Stimulated activated CD8-positive, alpha-beta memory T cell treated with anti-CD3 and anti-CD28 coated beads, Interleukin-15, amount 100 ng/mL, for 48 hours (primary cell): ENCODE results near the gene CRTC3.
"Not testable (repeated sequence)": the region's sequence is repeated elsewhere in the genome, so short reads cannot be mapped to it uniquely, and the experiment has no call there.

Experiments
- DNase-seq, 2 donors: peaks; one replicate each; pipeline ENCODE4 v3.0.0-alpha.2; 2020; ENCODE audit warnings: low read depth in 2 of 2

CRTC3 gene

DNA sequence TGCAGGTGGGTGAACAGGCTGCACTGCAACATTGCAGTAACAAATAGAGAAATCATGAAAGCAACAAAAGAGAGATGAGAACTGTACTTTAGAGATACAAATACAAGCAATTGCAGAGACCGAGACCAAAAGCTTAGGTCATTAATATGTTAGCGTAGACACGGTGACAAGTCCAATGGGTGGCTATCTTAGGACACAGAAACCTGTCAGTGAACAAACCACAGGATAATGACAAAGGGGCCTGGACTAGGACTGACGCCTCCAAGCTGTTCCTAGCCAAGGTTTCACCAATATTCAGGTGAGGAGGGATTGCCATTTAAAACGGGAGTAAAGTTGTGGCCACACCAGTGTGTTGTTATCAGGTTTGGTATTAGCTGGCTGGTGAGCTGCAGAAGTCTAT lies 145.7 kb downstream of the CRTC3 start:
- DNase-seq = no peak

DNA sequence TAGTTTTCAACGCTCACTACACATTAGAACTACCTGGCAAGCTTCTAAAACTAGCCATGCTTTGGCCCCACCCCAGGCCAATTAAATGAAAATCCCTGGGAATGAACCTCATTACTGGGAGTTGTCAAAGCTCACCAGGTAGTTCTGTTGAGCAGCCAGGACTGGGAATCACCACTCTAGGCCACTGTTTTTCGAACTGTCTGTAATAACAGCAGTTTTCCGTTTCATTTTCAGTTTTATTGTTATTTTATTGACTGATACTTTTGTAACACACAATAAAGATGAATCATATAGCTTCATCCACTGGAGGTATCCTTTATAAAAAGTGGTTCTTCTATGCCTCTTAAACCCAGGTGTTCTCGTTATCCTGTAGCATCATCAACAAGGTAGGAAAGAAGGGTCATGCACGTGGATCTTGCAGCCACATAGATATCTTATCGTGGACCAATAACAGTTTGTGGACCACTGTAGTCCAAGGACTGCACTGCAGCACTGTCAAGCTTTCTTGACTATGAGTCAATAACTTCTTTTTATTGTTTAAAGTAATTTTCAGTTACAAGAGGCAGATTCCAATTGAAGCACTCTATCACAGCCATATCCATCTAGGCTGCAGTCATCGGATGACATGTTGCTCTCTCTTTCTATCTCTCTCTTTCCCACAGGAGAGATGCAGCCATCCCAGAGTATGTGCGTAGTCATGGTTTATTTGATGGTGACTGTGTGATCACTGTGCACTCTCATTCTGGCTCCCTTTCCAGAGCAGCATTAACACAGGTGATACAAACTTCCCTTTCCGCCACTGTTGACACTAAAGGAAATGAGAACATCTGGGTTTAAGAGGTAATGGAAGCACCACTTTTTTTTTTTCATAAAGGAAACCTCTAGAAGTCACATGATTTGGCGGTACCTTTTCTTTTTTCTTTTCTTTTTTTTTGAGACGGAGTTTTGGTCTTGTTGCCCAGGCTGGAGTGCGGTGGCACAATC lies 148.4 kb downstream of the CRTC3 start:
- no peak for DNase-seq

DNA sequence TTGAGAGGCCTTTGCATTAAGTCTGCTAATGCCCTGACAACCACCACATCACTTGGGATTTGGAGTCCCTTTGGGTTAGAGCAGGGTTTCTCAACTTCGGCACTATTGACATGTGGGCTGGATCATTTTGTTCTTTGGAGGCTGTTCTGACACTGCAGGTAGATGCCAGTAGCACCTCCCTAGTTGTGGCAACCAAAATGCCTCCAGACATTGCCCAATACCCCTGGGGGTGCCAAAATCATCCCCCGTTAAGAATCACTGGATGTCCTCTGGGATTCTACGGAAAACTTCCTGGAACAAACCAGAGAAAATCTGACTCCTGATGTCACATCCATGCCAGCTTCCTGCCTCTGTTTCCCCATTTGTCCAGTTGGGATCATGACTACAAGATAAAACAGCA lies 150.2 kb downstream of the CRTC3 start:
- DNase-seq = no peak

DNA sequence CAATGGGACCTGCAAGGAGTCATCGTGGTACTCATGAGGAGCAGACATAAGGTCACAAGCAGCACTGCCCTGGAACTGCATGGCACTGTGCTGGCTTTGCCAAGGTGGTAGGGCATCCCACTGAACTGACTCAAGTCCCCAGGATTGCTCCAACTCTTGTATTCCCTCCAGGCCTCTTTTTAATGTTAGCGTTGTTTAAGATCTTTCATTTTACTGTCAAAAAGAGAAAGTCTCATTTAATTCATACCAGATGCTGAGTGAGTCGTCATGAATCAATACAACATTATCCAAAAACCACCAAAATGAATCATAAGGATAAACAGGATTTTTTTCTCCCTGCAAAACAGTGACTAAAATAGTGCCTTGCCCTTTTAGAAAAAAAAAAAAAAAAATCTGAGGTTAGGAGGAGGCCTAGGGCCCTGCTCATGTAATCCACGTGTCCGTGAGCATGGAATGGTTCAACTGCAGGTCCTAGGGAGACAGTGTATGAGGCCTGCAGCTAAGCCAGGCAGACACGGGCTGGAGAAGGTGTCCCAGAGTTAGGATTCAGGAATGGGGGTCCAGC lies 150.7 kb downstream of the CRTC3 start:
- no peak for DNase-seq

DNA sequence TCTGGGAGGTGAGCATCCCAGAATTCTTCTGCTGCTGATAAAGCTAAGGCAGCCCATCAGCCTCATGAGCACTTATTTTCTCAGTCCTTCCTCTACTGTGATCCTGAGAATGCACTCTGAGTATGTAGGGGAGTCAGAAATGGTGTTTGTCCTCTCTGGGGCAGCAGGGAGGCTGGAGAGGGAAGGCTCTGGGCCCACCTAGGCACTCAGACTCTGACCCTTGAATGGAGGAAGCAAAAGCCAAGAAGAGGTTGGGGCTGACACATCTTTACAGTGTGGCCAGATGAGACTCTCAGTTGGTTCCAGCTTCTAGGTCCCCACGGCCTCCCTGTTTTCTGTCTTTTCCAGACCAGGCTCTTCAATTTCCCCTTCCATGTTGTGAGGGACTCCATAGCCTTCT lies 151.3 kb downstream of the CRTC3 start:
- no peak for DNase-seq

DNA sequence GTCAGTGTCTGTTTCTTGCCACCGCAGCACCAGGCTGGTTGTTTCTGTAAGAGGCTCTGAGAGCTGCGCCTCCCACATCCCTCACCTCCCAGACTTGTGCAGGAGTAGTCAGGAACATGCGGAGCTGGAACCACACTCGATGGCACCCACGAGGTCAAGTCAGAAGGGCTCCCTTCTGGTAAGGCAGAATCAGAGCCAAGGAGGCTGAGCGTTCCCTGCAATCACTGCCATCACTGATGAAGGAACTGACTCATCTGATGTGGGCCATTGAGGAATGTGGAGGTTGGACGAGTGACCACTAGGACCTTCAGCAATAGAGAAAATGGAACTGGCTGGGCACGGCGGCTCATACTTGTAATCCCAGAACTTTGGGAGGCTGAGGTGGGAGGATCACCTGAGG lies 151.8 kb downstream of the CRTC3 start:
- DNase-seq = no peak

DNA sequence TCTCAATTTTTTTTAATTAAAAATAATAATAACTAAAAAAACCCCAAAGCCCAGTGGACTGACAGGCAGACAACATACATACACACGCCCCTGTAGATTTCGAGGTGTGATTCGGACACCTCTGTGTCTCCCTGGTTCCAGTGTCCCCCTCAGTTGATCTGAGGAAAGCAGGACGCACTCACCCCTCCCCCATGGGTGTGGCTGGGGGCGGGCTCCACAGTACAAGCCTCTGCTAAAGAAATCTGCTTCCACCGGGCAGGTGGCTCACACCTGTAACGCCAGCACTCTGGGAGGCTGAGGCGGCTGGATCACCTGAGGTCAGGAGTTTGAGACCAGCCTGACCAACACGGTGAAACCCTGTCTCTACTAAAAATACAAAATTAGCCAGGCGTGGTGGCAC lies 153.6 kb downstream of the CRTC3 start:
- DNase-seq = no peak

DNA sequence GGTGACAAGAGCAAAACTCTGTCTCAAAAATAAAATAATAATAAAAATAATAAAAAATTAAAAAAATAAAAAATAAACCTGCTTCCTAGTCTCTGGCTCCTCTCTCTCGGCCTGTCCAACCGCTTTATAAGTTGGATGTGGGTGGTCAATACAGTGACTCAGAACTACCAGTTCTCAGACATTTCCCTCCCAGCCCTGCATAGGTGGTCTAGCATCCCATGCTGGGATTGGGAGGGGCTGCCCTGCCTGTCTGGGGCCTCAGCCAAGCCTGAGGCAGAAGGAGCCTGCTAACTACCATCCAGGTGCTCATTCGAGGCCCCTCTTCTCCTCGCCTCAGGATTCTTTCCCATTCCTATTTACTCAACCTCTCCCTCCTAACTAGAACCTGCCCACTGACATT lies 154.2 kb downstream of the CRTC3 start:
- no peak for DNase-seq

DNA sequence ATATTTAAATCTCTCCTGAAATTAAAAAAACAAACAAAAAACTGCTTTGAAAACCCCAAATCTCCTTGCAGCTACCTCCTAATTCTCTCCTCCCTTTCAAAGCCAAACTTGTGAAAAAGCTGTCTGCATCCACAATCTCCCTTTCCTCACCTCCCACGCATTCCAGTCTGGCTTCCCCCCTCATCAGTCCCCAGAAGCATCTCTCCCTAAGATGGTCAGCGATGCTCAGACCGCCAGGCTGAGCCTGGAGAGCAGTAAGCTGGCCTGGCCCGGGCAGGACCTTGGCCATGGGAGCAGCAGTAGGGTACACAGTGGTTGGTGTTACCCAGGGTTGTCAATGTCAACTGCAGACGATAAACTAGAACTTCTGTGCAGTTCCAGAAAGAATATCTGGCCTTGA lies 154.6 kb downstream of the CRTC3 start:
- no peak for DNase-seq

DNA sequence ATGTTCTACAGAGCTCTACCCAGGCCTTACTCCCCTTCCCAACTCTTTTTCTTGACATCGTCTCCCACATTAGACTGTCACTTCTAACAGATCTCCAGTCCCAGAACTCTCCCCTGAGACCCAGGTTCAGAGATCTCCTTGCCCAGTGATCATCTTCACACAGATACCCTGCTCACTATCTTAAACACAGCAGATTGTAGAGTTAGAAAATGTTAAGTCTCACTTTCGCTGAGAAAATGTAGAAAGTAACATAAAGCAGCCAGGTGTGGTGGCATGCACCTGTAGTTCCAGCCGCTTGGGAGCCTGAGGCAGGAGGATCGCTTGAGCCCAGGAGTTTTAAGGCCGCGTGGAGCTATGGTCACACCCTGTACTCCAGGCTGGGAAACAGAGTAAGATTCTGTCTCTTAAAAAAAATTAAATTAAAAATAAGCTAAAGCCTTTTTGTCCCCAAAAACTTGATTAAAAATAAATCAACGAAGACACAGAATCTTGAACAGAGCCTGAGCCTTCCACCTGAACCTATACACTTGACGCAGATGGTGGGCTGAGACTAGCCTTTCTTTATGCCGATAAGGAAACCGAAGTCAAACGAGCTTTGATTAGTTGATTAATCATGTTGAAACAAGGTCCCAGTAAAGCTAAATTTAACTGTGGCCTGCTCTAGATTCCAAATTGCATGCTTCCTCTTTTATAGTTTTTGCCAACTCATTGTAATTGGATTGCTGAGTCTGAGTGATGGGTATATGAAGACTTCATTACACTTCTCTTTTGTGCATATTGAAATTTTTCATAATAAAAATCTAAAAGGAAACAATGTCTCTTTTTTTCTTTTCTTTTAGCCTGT lies 156.1 kb downstream of the CRTC3 start:
- no peak for DNase-seq

DNA sequence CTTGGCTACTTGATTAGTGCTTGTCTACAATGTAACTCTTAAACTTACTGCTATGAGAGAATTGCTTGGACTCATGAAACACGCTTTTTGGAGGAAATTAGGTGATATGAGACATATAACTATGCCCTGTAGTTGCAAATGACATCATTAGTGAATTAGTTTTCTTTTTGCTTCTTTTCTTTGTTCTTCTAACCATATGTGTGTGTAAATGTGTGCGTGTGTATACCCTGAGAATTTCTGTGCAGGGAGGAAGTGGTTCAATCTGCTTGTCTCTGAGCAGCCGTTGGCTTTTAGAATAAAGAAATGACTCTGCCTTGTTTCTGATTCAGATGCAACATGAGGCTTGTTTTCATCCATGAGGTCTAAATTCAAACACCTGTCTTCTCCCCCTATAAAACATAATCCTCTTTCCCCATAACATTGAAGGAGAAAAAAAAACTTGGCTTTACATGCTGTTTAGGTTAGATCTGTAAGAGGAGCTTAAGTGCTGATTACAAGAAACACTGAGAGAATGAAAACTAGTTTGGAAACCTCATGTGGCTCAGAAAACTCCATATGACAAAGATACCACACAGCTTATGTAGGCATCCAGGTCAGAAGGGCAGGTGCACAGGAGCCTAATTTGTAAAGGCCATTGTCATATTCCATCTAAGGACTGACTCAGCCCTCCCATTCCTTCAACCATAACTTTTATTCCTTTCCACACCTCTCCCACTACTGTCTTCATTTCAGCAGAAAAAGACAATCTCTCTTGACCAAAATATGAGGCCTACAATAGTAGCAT lies 156.9 kb downstream of the CRTC3 start:
- DNase-seq = peak in 1 of 2 donors; percentile 8

DNA sequence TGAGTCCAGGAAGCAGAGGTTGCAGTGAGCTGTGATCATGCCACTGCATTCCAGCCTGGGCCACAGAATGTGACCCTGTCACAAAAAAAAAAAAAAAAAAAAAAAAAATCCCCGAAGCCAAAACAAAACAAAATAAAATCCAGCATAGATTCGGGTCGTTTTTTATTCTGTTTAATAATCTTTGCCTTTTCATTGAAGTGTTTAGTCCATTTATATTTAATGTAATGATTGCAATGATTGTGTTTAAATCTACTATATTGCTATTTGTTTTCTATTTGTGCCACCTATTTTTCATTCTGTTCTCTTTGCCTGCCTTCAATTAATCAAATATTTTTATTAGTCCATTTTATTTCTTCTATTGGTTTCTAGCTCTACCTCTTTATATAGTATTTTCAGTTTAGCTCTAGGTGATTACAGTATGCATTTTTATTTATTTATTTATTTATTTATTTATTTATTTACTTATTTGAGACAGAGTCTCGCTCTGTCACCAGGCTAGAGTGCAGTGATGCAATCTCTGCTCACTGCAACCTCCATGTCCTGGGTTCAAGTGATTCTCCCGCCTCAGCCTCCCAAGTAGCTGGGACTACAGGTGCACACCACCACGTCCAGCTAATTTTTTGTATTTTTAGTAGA lies 159.7 kb downstream of the CRTC3 start:
- not testable (repeated sequence) for DNase-seq

DNA sequence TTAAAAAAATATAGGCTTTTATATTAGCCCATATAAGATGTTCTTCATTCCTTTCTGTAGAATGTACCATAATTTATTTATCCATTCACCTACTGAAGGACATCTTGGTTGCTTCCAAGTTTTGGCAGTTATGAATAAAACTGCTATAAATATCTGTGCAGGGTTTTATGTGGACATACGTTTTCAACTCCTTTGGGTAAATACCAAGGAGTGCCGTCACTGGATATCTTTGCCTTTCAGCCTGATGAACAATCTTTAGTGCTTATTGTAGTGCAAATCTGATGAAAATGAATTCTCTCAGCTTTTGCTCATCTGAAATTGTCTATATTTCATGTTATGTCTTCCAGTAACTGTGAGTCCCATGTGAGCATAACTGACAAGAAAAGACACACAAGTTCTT lies 160.9 kb downstream of the CRTC3 start:
- DNase-seq = no peak

DNA sequence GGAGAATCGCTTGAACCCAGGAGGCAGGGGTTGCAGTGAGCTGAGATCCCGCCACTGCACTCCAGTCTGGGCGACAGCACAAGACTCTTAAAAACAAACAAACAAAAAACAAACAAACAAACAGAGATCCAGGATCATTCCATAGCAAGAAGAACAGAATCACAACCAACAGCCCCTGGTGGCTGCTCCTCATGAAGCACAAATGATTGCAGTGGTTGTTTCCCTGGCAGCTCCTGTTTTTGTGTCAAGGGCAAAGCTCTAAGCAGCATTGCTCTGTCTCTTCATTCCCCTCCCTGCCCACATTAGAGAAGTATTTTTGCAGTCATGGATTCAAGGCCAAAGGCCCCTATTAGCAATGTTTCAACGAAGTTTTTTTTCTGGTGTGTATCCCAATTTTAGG lies 161.6 kb downstream of the CRTC3 start:
- no peak for DNase-seq

DNA sequence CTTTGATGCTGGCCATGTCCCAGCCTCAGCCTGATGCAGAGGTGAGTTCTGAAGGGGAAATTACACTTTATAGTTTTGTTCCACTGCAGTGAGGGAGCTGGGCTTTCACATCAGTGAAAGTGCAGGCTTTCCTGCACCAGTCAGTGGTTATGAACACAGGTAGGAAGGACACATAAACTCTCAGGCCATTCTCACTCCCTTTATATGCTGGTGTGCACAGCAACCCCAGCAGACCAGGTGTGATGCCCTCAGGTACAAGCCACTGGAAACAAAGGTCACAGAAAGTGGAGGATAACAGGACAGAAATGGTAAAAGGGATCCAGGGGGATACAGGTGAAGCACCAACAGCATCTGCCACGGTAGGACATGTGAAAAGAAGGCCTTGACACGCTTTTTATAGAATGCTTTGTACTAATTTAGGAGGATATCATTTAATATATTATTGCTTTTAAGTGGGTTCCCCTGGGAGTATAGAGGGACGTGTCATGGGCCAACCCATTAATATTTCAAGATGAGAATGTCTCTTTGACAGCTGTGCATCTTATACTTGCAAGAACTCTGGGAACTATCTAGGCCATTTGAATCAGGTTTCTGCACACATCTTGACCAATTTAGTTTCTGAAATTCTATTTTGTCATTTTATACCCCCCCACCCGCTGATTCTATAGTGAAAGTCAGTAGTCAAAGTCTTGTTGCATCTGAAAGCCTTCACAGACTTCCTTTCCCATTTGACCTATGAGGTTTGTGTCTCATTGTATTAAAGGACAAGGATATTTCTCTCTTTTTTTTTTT lies 162.5 kb downstream of the CRTC3 start:
- DNase-seq = no peak
